Stimulated activated CD4-positive, alpha-beta T cell treated with anti-CD3 and anti-CD28 coated beads, Interleukin-15, amount 100 ng/mL, for 48 hours (primary cell): ENCODE data around the gene AR.

Source experiments
- DNase-seq, 2 donors: peaks; one replicate each; pipeline ENCODE4 v3.0.0-alpha.2; 2020; ENCODE audit warnings: low read depth in 2 of 2

The AR gene

GRCh38 chrX:67543818-67544217 lies at the start of gene AR:
TSS of gene AR (plus strand) at chrX:67544021. CDS start at chrX:67545147, 1,126 bp downstream.
- DNase-seq = no peak

- DNase-seq = no peak
Measured at GRCh38 chrX:67500617-67501016, 43.2 kb upstream of the AR start.

DNA sequence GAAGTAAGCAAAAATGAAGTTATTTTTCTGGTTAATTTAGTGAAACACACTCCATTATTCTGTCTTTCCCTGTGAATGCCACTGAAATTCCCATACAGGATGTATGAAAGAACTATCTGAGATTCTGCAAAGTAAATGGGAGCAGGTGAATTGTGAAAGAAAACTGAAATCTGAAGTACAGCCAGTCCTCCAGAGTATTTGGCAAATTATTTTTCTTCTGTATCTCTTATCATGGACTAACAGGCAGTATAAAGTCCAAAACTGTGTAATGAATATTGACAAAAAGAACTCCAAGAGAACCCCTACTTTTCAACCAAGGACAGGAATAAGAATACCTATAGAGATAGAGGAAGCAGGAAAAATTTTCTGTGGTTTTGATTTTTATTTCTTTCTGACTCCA lies 40.8 kb upstream of the AR start:
- DNase-seq = no peak

DNA sequence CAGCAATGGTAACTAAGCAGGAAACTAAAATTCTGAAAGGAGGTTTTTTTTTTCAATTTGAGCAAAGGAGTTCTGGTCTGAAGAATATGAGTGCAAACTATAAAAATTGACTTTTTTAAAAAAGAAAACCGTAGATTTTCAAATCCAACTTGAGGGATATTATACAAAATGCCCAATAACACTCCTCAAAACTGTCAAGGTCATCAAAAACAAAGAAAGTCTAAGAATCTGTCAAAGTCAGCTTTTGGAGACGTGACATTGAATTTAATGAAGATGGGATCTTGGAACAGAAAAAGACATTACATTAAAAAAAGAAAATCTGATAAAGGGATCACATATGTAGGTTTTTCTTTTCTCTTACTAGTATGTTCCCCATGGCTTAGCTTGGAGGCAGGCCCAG lies 40.4 kb upstream of the AR start:
- no peak for DNase-seq

- DNase-seq = no peak
Measured at GRCh38 chrX:67520671-67521070, 23.1 kb upstream of the AR start.

- no peak for DNase-seq
Measured at GRCh38 chrX:67523002-67523681, 20.7 kb upstream of the AR start.

GRCh38 chrX:67523932-67524331 lies 19.9 kb upstream of the AR start:
- DNase-seq = no peak

DNA sequence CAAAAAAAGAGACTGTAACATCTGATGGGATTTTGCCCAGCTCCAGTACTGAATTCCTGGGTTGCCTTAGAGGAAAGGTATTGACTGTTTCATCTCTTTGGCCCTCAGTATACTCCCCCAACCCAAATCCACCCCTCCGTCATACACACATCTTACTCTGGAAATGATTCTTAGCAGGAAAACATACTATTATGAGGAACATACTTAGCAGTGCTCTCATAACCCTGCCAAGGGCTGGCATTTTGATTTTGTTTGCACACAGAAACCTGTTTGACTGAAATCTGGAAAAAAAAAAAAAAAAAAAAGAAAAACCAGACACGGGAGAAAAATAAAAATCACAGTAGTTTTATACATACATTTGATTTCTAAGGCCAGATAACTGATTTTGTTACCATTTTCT lies 19.4 kb upstream of the AR start:
- no peak for DNase-seq

- no peak for DNase-seq
Measured at GRCh38 chrX:67524950-67525691, 18.7 kb upstream of the AR start.

DNA sequence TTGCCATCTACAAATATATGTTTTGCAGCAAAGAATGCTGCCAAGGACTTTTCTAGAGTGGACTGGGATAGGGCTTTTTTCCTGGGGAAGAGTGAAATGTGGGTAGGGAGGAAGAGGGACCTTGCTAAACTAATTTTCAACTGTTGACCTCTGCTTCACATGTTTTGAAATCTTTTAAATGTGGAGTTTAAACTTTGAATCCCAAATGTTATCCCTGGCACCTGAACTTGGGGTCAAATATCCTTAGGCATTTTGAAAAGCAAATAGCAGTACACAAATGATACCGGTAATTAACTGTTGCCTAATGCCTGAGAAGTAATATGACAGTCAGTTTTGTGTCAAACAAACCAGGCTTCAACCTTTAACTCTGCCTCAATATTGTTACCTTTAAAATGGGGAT lies 7.3 kb upstream of the AR start:
- no peak for DNase-seq

DNA sequence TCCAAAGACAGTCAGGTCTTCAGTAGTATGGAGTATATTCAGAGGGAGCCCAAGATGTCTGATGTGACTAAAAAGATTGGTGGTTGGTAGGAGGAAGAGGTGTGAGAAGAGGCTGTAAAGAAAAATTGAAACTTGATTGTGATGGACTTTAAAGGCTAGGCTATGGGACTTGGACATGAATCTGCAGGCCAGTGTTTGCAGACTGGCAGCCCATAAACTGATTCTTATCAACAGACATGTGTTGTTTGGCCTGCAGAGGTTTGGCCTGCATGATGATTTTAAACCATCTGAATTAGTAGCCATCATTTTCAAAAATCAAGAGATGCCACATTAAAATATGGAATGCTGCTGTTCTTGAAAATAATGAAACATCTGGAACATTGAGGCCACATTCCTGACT lies 5.4 kb upstream of the AR start:
- no peak for DNase-seq

DNA sequence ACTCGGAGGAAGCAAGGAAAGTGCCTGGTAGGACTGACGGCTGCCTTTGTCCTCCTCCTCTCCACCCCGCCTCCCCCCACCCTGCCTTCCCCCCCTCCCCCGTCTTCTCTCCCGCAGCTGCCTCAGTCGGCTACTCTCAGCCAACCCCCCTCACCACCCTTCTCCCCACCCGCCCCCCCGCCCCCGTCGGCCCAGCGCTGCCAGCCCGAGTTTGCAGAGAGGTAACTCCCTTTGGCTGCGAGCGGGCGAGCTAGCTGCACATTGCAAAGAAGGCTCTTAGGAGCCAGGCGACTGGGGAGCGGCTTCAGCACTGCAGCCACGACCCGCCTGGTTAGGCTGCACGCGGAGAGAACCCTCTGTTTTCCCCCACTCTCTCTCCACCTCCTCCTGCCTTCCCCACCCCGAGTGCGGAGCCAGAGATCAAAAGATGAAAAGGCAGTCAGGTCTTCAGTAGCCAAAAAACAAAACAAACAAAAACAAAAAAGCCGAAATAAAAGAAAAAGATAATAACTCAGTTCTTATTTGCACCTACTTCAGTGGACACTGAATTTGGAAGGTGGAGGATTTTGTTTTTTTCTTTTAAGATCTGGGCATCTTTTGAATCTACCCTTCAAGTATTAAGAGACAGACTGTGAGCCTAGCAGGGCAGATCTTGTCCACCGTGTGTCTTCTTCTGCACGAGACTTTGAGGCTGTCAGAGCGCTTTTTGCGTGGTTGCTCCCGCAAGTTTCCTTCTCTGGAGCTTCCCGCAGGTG lies 637 bp downstream of the AR start:
- no peak for DNase-seq

DNA sequence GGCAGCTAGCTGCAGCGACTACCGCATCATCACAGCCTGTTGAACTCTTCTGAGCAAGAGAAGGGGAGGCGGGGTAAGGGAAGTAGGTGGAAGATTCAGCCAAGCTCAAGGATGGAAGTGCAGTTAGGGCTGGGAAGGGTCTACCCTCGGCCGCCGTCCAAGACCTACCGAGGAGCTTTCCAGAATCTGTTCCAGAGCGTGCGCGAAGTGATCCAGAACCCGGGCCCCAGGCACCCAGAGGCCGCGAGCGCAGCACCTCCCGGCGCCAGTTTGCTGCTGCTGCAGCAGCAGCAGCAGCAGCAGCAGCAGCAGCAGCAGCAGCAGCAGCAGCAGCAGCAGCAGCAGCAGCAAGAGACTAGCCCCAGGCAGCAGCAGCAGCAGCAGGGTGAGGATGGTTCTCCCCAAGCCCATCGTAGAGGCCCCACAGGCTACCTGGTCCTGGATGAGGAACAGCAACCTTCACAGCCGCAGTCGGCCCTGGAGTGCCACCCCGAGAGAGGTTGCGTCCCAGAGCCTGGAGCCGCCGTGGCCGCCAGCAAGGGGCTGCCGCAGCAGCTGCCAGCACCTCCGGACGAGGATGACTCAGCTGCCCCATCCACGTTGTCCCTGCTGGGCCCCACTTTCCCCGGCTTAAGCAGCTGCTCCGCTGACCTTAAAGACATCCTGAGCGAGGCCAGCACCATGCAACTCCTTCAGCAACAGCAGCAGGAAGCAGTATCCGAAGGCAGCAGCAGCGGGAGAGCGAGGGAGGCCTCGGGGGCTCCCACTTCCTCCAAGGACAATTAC lies 1.4 kb downstream of the AR start:
- DNase-seq = no peak

DNA sequence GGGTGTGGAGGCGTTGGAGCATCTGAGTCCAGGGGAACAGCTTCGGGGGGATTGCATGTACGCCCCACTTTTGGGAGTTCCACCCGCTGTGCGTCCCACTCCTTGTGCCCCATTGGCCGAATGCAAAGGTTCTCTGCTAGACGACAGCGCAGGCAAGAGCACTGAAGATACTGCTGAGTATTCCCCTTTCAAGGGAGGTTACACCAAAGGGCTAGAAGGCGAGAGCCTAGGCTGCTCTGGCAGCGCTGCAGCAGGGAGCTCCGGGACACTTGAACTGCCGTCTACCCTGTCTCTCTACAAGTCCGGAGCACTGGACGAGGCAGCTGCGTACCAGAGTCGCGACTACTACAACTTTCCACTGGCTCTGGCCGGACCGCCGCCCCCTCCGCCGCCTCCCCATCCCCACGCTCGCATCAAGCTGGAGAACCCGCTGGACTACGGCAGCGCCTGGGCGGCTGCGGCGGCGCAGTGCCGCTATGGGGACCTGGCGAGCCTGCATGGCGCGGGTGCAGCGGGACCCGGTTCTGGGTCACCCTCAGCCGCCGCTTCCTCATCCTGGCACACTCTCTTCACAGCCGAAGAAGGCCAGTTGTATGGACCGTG lies 2.2 kb downstream of the AR start:
- DNase-seq = no peak

GRCh38 chrX:67546496-67547423 lies 2.9 kb downstream of the AR start:
- no peak for DNase-seq

DNA sequence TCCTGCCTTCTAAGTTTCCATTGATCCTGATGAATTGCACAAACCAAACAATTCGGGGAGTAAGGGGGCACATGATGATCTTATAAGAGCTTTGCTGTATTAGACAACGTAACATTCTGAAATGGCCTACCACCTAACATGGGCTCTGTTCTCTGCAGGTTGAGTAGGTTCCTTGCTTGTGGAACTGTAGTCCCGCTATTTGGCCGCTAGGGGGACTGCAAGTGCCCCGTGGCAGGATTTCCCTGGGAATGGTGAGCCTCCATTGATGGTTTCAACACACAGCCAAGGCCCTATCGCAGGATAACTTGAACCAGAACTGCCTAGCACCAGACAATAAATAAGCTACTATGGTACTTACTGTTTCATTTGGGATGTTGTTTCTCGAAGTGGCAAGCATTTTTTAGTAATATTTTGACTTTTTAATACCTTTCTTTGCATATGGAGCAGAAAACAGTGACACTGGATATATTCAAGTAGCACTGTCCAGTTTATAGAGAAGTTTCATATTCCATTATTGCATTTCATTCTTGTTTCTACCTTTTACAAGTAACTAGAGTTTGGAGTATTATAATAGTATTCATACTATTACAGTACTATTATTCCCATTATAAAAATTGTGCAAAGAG lies 11.9 kb downstream of the AR start:
- DNase-seq = no peak

- DNase-seq = no peak
Measured at GRCh38 chrX:67558267-67558666, 14.4 kb downstream of the AR start.

- no peak for DNase-seq
Measured at GRCh38 chrX:67563469-67564448, 19.9 kb downstream of the AR start.

DNA sequence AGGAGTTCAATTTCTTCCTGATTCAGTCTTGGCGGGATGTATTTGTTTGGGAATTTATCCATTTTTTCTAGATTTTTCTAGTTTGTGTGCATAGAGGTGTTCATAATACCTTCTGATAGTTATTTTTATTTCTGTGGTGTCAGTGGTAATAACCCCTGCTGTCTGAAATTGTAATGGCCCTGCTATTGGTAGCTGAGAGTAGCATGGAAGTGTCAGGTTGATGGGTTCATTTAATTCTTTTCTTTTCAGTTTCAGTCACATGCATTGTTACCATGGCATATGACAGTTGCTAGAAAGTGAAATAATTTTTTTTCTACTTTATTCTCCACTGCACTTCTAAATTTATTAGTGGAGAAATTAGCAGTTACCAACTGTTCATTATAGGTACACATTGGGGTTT lies 20.7 kb downstream of the AR start:
- DNase-seq = no peak
